Liver (tissue), 9 donors: ENCODE measurements around the gene COL8A2. TPM values are rescaled to one million over a fixed set of nuclear protein-coding genes. Genes with fewer than 3 reads are reported as not detected.

ENCODE experiments used
- DNase-seq: peaks from one replicate; pipeline ENCODE4 v3.0.0-alpha.2; 2017; ENCODE audit warnings: low spot score
- H3K27ac ChIP-seq, 2 donors: one replicate each; pipeline ENCODE4 v1.7.0; 2013; ENCODE audit warnings: inconsistent platforms in 2 of 2, low read length in 2 of 2, control low read depth in 1 of 2, low read depth in 1 of 2, mild to moderate bottlenecking in 1 of 2
- H3K27me3 ChIP-seq, 4 donors: one replicate each; pipeline versions ENCODE4 v1.6.1 to v1.7.0; 2013; ENCODE audit warnings: low read length in 3 of 4, inconsistent platforms in 1 of 4, mild to moderate bottlenecking in 1 of 4, moderate library complexity in 1 of 4; ENCODE audit not compliant: control insufficient read depth in 4 of 4, insufficient read depth in 4 of 4
- H3K36me3 ChIP-seq, 4 donors: one replicate each; pipeline versions ENCODE4 v1.6.1 to v1.7.0; 2013; ENCODE audit warnings: low read length in 3 of 4, mild to moderate bottlenecking in 3 of 4, low read depth in 1 of 4, moderate library complexity in 1 of 4; ENCODE audit not compliant: control insufficient read depth in 4 of 4, insufficient read depth in 3 of 4
- H3K4me1 ChIP-seq, 4 donors: one replicate each; pipeline versions ENCODE4 v1.6.1 to v1.7.0; 2013; ENCODE audit warnings: low read length in 3 of 4, mild to moderate bottlenecking in 3 of 4, moderate library complexity in 1 of 4; ENCODE audit not compliant: control insufficient read depth in 4 of 4, insufficient read depth in 4 of 4
- H3K4me3 ChIP-seq, 3 donors: one replicate each; pipeline versions ENCODE4 v1.6.1 to v1.7.0; 2013; ENCODE audit warnings: low read length in 3 of 3, control low read depth in 1 of 3, low read depth in 1 of 3, mild to moderate bottlenecking in 1 of 3
- H3K9ac ChIP-seq, 2 donors: one replicate each; pipeline ENCODE4 v1.7.0; 2013; ENCODE audit warnings: low read length in 2 of 2, mild to moderate bottlenecking in 2 of 2, moderate library complexity in 2 of 2, control low read depth in 1 of 2, low read depth in 1 of 2
- H3K9me3 ChIP-seq, 4 donors: one replicate each; pipeline versions ENCODE4 v1.6.1 to v1.7.0; 2013; ENCODE audit warnings: low read length in 3 of 4; ENCODE audit not compliant: control insufficient read depth in 4 of 4
- ATF3 ChIP-seq: IDR thresholded peaks from 2 replicates; pipeline ENCODE4 v1.6.1; 2016; ENCODE audit warnings: antibody characterized with exemption
- CTCF ChIP-seq: fragments of 150-350 bp; IDR thresholded peaks from 2 replicates; pipeline ENCODE4 v1.5.1; 2017; ENCODE audit warnings: improper control_type of control experiment, low read depth, low read length; ENCODE audit not compliant: missing input control
- EGR1 ChIP-seq, 2 donors: IDR thresholded peaks; 2 replicates each; pipeline ENCODE4 v1.6.1; 2016 to 2018; ENCODE audit warnings: antibody characterized with exemption in 2 of 2, low read depth in 2 of 2
- FOXA1 ChIP-seq: IDR thresholded peaks from 2 replicates; pipeline ENCODE4 v1.6.1; 2016; ENCODE audit warnings: antibody characterized with exemption
- FOXA2 ChIP-seq: IDR thresholded peaks from 2 replicates; pipeline ENCODE4 v1.6.1; 2016; ENCODE audit warnings: antibody characterized with exemption
- GABPA ChIP-seq, 2 donors: IDR thresholded peaks in 1 of 2; conservative IDR thresholded peaks in 1 of 2; 2 replicates each; pipeline ENCODE4 v1.6.1; 2016; ENCODE audit warnings: antibody characterized with exemption in 2 of 2, mild to moderate bottlenecking in 1 of 2, moderate library complexity in 1 of 2
- HNF4A ChIP-seq, 2 donors: conservative IDR thresholded peaks; 2 replicates each; pipeline ENCODE4 v1.6.1; 2016; ENCODE audit warnings: antibody characterized with exemption in 2 of 2, mild to moderate bottlenecking in 2 of 2
- HNF4G ChIP-seq: IDR thresholded peaks from 2 replicates; pipeline ENCODE4 v1.6.1; 2016; ENCODE audit warnings: antibody characterized with exemption
- JUND ChIP-seq, 2 donors: IDR thresholded peaks; 2 replicates each; pipeline ENCODE4 v1.6.1; 2016; ENCODE audit warnings: antibody characterized with exemption in 2 of 2
- MAX ChIP-seq: IDR thresholded peaks from 2 replicates; pipeline ENCODE4 v1.6.1; 2016; ENCODE audit warnings: antibody characterized with exemption
- NR2F2 ChIP-seq: IDR thresholded peaks from 2 replicates; pipeline ENCODE4 v1.6.1; 2016; ENCODE audit warnings: antibody characterized with exemption
- RAD21 ChIP-seq, 2 donors: IDR thresholded peaks; 2 replicates each; pipeline ENCODE4 v1.6.1; 2016; ENCODE audit warnings: antibody characterized with exemption in 2 of 2, mild to moderate bottlenecking in 2 of 2
- RXRA ChIP-seq, 2 donors: IDR thresholded peaks; 2 replicates each; pipeline ENCODE4 v1.6.1; 2017 to 2018; ENCODE audit warnings: antibody characterized with exemption in 2 of 2, mild to moderate bottlenecking in 1 of 2
- SP1 ChIP-seq: IDR thresholded peaks from 2 replicates; pipeline ENCODE4 v1.6.1; 2018; ENCODE audit warnings: antibody characterized with exemption, mild to moderate bottlenecking
- TAF1 ChIP-seq: conservative IDR thresholded peaks from 2 replicates; pipeline ENCODE4 v1.6.1; 2016; ENCODE audit warnings: antibody characterized with exemption, mild to moderate bottlenecking
- YY1 ChIP-seq: IDR thresholded peaks from 2 replicates; pipeline ENCODE4 v1.6.1; 2016; ENCODE audit warnings: antibody characterized with exemption, mild to moderate bottlenecking
- ZBTB33 ChIP-seq: IDR thresholded peaks from 2 replicates; pipeline ENCODE4 v1.6.1; 2016; ENCODE audit warnings: antibody characterized with exemption
- WGBS: extraction: QIAGEN DNeasy Blood & Tissue Kit; methylation state at CpG from one replicate; pipeline ENCODE4 v1.1.7; 2013; 5-methylcytosine and 5-hydroxymethylcytosine counted together
- polyA plus RNA-seq, 2 donors: library from polyadenylated mRNA; stranded (reverse) in 1 of 2; unstranded in 1 of 2; fragments of 200-250 nt in 1 of 2; fragments of >200 nt in 1 of 2; fragmentation: Nextera tagmentation in 1 of 2; extraction: Ambion mirVana in 1 of 2; gene quantifications; one replicate each; pipeline versions ENCODE4 v1.2.1 to v1.2.3, GENCODE V29; 2013 to 2015
- total RNA-seq, 2 donors: library from RNA; depleted of rRNA; stranded (reverse); fragments of >200 nt; gene quantifications; one replicate each; pipeline ENCODE4 v1.2.3, GENCODE V29; 2014
- TF ChIP-seq, protein P1 (sequence below): IDR thresholded peaks from 2 replicates; pipeline ENCODE4 v1.6.1; 2016; ENCODE audit warnings: antibody characterized with exemption, mild to moderate bottlenecking
- donor health status: healthy.
- donor health status: healthy.
- donor health status: healthy.
- donor health status: healthy.
- donor health status: healthy.

The COL8A2 gene
- total and polyA plus RNA-seq, 4 donors = 0.04 to 0.47 (median 0.35) TPM

GRCh38 chr1:36111151-36111550 lies 13.9 kb downstream of the COL8A2 start:
- Histone ChIP-seq H3K9me3 (no peaks in the 10 kb centered on the region), H3K36me3 (no peaks in the 10 kb centered on the region), H3K27ac (no peak overlapping the region), H3K4me3 (no peak overlapping the region), H3K4me1 (no peaks in the 10 kb centered on the region), H3K27me3 (no peaks in the 10 kb centered on the region), H3K9ac (no peak overlapping the region)
- WGBS = 75% methylated on average over 4 of the region's 4 CpGs
- TF ChIP-seq HNF4G (no peak), EGR1 (IDR thresholded peaks at IDR 0.05; ENCODE audit: low read depth in 2 of 2) (no peak), MAX (no peak), CTCF (no peak), RAD21 (IDR thresholded peaks at IDR 0.05) (no peak), FOXA2 (no peak), RXRA (IDR thresholded peaks at IDR 0.05) (no peak), JUND (IDR thresholded peaks at IDR 0.05) (no peak), YY1 (no peak), FOXA1 (no peak), NR2F2 (no peak), ZBTB33 (no peak), GABPA (IDR thresholded peaks at IDR 0.05 in 1 of 2, conservative IDR thresholded peaks at IDR 0.05 in 1 of 2) (no peak), HNF4A (conservative IDR thresholded peaks at IDR 0.05) (no peak), SP1 (no peak), ATF3 (no peak), TAF1 (no peak)
- TF ChIP-seq, protein P1, sequence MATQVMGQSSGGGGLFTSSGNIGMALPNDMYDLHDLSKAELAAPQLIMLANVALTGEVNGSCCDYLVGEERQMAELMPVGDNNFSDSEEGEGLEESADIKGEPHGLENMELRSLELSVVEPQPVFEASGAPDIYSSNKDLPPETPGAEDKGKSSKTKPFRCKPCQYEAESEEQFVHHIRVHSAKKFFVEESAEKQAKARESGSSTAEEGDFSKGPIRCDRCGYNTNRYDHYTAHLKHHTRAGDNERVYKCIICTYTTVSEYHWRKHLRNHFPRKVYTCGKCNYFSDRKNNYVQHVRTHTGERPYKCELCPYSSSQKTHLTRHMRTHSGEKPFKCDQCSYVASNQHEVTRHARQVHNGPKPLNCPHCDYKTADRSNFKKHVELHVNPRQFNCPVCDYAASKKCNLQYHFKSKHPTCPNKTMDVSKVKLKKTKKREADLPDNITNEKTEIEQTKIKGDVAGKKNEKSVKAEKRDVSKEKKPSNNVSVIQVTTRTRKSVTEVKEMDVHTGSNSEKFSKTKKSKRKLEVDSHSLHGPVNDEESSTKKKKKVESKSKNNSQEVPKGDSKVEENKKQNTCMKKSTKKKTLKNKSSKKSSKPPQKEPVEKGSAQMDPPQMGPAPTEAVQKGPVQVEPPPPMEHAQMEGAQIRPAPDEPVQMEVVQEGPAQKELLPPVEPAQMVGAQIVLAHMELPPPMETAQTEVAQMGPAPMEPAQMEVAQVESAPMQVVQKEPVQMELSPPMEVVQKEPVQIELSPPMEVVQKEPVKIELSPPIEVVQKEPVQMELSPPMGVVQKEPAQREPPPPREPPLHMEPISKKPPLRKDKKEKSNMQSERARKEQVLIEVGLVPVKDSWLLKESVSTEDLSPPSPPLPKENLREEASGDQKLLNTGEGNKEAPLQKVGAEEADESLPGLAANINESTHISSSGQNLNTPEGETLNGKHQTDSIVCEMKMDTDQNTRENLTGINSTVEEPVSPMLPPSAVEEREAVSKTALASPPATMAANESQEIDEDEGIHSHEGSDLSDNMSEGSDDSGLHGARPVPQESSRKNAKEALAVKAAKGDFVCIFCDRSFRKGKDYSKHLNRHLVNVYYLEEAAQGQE = no peak
- no peak for DNase-seq
